Ecto neural progenitor cell (in vitro differentiated cells): ENCODE results near the gene FBLIM1.
"Not testable (repeated sequence)": the region's sequence is repeated elsewhere in the genome, so short reads cannot be mapped to it uniquely, and the experiment has no call there.

Source experiments
- DNase-seq: peaks from one replicate; pipeline ENCODE4 v3.0.0-alpha.2; 2018; ENCODE audit warnings: low spot score

FBLIM1 gene

DNA sequence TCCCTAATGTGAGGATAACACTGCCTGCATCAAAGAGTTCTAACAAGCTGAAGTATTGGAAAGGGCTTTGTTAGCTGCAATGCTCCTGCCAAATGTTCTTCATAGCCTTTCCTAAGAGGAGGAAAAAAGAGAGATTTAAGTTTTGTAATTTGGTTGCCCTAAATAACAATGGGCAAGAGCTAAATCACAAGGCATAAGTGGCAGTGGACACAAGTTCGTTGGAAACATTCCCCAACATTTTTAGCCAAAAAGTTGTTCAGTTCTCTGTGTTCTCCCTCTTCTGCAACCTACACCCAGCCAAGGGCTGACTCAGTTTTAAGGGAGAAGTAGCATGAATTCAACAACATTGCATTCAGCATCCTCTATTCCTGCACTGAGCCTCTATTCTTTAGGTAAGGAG is 51.5 kb downstream of the FBLIM1 start:
- no peak for DNase-seq

DNA sequence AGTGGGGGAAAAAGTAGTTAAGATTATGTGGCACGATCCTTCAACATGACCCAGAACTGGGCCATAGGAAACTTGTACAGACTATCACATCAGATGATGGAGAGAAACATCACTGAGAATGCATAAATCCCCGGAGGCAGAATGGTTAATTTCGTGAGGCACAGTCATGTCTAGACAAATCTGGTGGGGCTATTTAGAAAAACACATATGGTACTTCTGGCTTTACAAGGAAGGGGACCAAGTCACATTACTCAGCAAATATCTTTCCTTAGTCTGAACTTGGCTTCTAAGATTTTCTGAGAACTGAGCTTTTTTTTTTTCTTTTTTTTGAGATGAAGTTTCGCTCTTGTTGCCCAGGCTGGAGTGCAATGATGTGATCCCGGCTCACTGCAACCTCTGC is 58.1 kb downstream of the FBLIM1 start:
- DNase-seq, result no peak

DNA sequence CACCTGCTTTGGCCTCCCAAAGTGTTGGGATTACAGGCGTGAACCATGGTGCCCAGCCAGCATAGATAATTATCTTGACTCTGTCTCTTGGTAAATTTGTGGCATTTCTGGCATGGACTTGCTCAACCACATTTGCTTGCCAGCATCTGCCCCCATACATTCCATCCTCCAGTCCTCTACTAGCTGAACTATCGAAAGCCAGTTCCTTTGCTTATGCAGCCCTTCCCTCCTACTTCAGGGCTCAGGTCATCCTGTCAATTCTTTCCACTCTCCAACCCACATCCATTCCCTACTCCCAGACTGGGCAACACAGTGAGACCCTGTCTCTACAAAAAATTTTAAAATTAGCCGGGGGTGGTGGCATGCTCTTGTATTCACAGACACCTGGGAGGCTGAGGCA is 61.9 kb downstream of the FBLIM1 start:
- DNase-seq, result no peak

DNA sequence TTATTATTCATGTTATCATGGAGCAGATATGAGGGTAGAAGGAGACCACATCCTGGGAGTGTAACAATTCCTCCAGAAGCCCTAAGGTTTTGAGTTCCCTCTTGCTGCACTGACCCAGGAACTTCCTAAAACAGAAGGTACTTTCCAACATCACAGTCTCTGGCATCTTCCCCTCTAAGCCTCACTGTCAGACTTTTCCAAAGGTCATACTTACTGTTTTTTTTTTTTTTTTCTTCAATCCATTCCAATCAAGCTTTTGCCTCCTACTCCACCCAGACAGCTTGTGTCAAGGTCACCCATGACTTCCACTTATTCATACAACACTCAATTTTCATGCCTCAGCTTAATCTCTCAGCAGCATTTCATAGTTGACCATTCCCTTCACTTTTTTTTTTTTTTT is 67.2 kb downstream of the FBLIM1 start:
- DNase-seq, result no peak

DNA sequence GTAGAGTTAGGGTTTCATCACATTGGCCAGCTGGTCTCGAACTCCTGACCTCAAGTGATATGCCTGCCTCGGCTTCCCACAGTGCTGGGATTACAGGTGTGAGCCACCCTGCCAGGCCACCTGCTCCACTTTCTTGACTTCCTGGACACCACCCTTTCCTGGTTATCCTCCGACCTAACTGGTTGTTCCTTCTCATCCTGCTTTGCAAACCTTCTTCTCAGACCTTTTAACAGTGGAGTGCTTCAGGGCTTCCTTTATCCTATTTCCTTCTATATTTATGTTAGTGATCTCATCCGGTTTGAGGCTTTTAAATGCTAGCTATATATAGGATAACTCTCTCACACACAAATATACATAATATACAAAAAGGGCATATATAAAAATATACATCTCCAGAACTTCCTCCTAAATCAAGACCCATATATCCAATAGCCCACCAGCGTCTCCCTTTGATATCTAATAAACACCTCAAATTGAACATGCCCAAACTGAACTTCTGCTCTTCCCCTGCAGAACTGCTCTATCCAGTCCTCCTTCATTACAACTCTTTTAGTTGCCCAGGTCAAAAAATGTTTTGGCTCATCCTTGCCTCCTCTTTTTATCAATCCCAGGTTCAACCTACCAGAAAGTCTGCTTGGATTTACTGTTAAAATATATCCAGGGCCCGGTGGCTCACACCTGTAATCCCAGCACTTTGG is 68.4 kb downstream of the FBLIM1 start:
- DNase-seq, result no peak

DNA sequence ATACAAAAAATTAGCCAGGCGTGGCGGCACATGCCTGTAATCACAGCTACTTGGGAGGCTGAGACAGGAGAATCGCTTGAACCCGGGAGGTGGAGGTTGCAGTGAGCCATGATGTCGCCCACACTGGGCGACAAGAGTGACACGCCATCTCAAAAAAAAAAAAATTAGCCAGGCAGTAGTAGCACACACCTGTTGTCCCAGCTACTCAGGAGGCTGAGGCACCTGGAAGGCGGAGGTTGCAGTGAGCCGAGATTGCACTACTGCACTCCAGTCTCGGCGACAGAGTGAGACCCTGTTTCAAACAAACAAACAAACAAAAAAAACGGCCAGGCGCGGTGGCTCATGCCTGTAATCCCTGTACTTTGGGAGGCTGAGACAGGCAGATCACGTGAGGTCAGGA is 69.0 kb downstream of the FBLIM1 start:
- DNase-seq, result not testable (repeated sequence)

DNA sequence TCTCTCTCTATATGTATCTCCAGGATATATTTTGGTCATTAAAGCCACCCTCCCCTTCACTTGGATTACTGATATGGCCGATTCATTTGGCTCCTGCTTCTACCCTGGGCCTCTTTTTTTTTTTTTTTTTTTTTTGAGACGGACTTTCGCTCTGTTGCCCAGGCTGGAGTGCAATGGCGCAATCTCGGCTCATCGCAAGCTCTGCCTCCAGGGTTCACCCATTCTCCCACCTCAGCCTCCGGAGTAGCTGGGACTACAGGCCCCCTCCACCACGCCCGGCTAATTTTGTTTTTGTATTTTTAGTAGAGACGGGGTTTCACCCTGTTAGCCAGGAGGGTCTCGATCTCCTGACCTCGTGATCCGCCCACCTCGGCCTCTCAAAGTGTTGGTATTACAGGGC is 70.3 kb downstream of the FBLIM1 start:
- not testable (repeated sequence) for DNase-seq

DNA sequence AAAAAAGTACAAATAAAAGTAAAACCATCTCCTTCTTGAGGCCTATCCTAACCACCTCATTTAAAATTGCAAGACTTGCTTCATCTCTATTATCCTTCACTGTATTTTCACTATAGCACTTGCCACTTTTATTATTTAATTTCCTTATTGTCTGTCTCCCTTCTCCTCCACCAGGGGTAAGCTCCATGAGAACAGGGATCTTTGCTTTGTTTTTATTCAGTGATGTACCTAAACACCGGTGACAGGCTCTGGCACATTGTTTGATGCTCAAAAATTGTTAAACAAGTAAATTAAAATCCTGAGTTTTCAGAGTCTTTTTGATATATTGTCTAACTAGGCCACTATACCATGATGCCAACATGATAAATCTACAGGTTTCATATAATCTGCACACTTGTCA is 71.7 kb downstream of the FBLIM1 start:
- no peak for DNase-seq

DNA sequence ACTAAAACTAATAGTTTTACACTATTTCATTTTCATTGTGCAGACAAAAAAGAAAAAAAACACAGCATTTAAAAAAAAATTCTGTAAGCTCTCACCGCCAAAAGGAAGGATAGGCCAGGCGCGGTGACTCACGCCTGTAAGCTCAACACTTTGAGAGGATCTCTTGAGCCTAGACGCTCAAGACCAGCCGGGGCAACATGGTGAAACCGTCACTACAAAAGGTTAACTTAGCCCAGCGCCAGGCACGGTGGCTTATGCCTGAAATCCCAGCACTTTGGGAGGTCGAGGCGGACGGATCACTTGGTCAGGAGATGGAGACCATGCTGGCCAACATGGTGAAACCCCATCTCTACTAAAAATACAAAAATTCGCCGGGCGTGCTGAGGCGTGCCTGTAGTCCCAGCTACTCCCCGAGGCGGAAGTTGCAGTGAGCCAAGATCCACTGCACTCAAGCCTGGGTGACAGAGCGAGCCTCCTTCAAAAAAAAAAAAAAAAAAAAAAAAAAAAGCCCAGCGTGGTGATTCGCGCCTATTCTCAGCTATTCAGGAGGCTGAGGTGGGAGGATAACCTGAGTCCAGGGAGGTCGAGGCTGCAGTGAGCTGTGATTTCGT is 74.6 kb downstream of the FBLIM1 start:
- DNase-seq, result no peak

DNA sequence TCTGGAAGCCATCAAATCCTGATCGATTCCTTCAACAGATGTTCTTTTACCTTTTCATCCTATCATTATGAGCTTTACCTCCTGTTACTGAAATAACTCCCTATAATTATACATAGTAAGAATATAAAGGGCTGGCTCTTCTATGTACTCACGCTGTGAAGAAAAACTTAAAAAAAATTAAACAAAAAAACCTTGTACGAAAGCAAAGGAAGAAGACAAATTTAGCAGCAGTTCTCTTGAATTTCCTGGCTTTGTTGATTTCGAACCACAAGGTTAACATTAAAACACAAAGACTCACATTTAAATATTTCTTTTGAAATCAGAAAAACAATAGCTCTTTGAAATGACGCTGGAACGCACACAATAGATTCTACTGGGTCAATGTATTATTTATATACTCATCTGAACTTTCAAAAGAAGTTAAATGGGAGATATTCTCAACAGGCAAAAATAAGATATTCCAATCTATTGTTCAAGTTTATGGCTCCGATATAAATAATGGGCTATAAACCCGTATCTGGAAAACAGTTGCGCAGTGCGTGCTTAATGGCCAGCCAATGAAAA is 75.3 kb downstream of the FBLIM1 start:
- DNase-seq, result no peak

DNA sequence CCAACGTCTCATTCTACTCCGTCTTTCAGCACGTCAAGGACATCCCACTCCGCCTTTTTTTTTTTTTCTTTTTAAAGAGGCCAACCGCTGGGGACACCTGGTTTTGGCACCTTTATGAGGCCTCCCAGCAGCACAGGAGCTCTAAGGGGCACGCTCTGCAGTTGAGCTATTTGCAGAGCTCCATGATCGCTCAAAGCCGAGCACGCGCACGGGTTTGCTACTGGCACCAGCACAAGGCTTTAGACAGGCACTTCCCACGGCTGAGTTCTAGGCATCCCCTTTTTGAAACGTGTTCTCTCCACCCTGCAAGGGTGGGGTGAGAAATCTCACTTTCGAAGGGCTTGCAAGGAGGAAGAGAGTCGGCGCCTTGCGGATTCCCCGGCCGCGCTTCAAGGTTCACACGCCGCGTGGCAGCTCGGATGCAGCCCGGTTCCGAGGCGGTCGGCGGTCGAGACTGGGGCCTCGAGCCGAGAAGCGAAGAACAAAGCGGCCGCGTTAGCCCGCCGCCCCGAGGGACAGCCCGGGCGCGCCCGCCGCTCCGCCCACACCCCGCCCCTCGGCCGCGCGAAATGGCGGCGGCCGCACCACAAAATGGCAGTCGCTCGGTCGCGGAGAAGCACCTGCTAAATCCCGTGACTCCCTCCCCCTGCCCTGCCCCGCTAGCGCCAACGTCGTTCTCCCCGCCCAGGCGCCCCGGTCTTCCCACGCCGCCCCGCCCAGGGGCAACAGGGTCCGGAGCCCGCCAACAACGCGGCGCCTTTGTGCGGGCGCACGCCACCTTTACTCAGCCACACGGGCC is 76.0 kb downstream of the FBLIM1 start:
- DNase-seq, result peak; percentile 95

DNA sequence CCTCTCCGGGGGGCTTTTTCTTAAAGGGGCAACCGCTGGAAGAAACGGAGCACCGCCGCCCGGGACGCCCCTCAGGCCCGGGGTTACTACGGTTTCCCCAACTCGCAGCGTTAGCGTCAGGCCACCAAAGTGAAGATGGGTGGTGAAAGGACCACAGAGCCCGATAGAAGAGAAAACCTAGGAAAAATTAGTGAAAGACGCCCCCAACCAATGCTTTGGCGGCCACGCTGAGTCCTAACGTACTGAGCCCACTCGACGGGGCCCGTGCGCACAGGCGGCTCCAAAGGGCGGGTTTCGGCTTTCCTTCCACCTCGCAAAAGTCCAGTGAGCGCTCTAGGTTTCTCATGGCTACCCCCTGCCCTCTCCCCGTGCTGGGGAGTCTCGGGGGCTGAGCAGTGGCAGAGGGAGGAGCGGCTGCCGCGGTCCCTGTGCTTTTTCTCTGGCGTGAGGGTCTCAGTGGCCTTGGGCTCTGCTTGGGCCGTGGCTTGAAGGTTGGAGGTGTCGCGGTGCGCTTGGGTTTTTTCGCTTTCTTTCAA is 76.7 kb downstream of the FBLIM1 start:
- no peak for DNase-seq

DNA sequence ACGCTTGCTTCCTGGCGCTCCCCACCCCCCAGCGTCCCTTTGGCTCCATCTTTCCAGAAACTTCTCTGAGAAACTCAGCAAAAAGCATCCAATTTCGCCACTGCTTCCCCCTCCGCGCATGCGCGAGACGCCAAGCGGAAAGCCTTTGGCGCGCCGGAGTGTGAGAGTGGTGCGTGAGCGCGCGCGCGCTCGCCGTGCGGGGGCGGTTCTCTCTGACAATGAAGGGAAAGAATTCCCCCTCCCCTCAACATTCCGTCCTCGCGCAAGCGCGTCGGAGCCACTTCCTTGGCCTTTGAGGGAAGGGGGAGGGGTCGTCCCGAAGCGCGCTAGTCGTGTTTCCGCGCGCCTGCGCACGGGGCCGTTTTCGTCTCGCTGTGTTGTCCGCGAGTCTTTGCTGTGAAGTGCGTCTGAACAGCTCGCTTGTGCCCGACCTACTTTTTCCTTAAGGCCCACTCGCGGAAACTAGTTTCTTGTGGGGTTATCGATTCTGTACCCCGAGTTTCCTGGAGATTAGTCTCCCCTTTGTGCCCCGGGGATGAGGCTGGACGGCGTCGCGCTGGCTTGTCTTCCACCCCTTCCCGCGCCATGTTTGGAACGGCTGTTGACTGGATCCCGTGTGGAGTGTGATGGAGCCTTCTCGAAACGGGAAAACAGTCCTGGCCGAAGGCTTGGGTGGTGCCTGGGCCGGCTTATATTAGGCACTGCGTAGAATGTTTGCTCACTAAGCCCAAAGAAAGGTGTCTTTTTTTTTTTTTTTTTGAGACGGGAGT is 77.3 kb downstream of the FBLIM1 start:
- peak; percentile 98 for DNase-seq
